Panc1 (cell line): ENCODE data around the gene AP3M1. TPM values are rescaled to one million over a fixed set of nuclear protein-coding genes. Genes with fewer than 3 reads are reported as not detected.

Experiments
- ATAC-seq: fragments of 200-7000 bp; cut with Tn5 transposase; 2 replicates; pipeline ENCODE4 v1.9.1; 2020; ENCODE audit warnings: mild to moderate bottlenecking, moderate library complexity
- BruUV-seq: library from RNA; stranded (reverse); fragments of 400-500 nt; replicated peaks from 2 replicates; lab custom pipeline; 2021; lab: Mats Ljungman, UMichigan
- CTCF ChIA-PET: fragments of 300-600 bp; sonication (Branson Sonifier 250); formaldehyde crosslinking; loops from one replicate; lab custom pipeline; 2022; ENCODE audit warnings: antibody characterized with exemption; lab: Charles Lee
- POLR2A ChIA-PET: fragments of 300-600 bp; sonication (Branson Sonifier 250); formaldehyde crosslinking; loops from one replicate; lab custom pipeline; 2022; ENCODE audit warnings: antibody characterized with exemption; lab: Charles Lee
- DNase-seq: peaks from one replicate; pipeline ENCODE4 v3.0.0-alpha.2; 2010; ENCODE audit warnings: low read depth, low spot score
- H3K27ac ChIP-seq: 2 replicates; pipeline ENCODE4 v1.5.1; 2011; ENCODE audit warnings: mild to moderate bottlenecking, low read length, inconsistent platforms
- H3K27me3 ChIP-seq: fragments of 200-500 bp; sonication (Bioruptor generic); 2 replicates; pipeline ENCODE4 v1.6.0; 2014; ENCODE audit warnings: low read length, inconsistent platforms; ENCODE audit not compliant: control insufficient read depth, insufficient read depth
- H3K36me3 ChIP-seq: fragments of 200-500 bp; sonication (Bioruptor generic); 2 replicates; pipeline ENCODE4 v1.5.1; 2014; ENCODE audit warnings: inconsistent platforms, mild to moderate bottlenecking, low read length, moderate library complexity; ENCODE audit not compliant: control insufficient read depth, insufficient read depth
- H3K4me1 ChIP-seq: 2 replicates; pipeline ENCODE4 v1.5.1; 2011; ENCODE audit warnings: inconsistent platforms, mild to moderate bottlenecking, low read length, moderate library complexity; ENCODE audit not compliant: control insufficient read depth, insufficient read depth
- H3K4me3 ChIP-seq, 2 experiments: 2 replicates each; pipeline ENCODE4 v1.5.1; 2011 to 2012; ENCODE audit warnings: low read depth in 2 of 2, low read length in 2 of 2, mild to moderate bottlenecking in 2 of 2, inconsistent platforms in 1 of 2, moderate library complexity in 1 of 2
- H3K9me3 ChIP-seq: fragments of 200-500 bp; sonication (Bioruptor generic); 2 replicates; pipeline ENCODE4 v1.5.1; 2014; ENCODE audit warnings: low read depth, mild to moderate bottlenecking, inconsistent platforms, low read length, moderate library complexity; ENCODE audit not compliant: control insufficient read depth, insufficient read depth
- CTCF ChIP-seq: fragments of 450-650 bp; IDR thresholded peaks from 2 replicates; pipeline ENCODE4 v1.5.1; 2017; ENCODE audit warnings: mild to moderate bottlenecking
- POLR2AphosphoS5 ChIP-seq: IDR thresholded peaks from 2 replicates; pipeline ENCODE4 v1.6.1; 2012; ENCODE audit warnings: mild to moderate bottlenecking, low read depth, low read length, moderate library complexity
- REST ChIP-seq, 2 experiments: IDR thresholded peaks; 2 replicates each; pipeline ENCODE4 v1.6.1; 2011 to 2012; ENCODE audit warnings: low read depth in 2 of 2, control low read depth in 1 of 2, low read length in 1 of 2, mild to moderate bottlenecking in 1 of 2, moderate library complexity in 1 of 2; ENCODE audit not compliant: insufficient read depth in 1 of 2
- SIN3A ChIP-seq: IDR thresholded peaks from 2 replicates; pipeline ENCODE4 v1.6.1; 2012; ENCODE audit warnings: low read depth, mild to moderate bottlenecking, low read length, moderate library complexity, borderline replicate concordance; ENCODE audit not compliant: insufficient read depth
- TCF7L2 ChIP-seq: IDR thresholded peaks from 2 replicates; pipeline ENCODE4 v1.6.1; 2011; ENCODE audit warnings: mild to moderate bottlenecking, low read depth, low read length, inconsistent platforms
- in situ Hi-C: cut with HindIII; loops from 2 replicates; pipeline ENCODE4 v1.10.0; 2016; ENCODE audit warnings: low sequenced_read_pairs, low pct_unique_long_range_greater_than_20kb
- intact Hi-C: fragments of 100-400 bp; cut with micrococcal nuclease; formaldehyde crosslinking; loops from one replicate; pipeline ENCODE4 v1.10.0; 2022; ENCODE audit not compliant: unreplicated experiment
- total RNA-seq: library from RNA; stranded (reverse); gene quantifications from one replicate; pipeline ENCODE4 v1.2.1, GENCODE V29; 2021; ENCODE audit not compliant: unreplicated experiment

AP3M1 gene
- total RNA-seq, 1 experiment from 2014 or later = 51.5 TPM

- ATAC-seq (no peak), DNase-seq (no peak)
- TF ChIP-seq TCF7L2 (no peak), REST (IDR thresholded peaks at IDR 0.05; ENCODE audit: insufficient read depth in 1 of 2, low read depth in 2 of 2, low read length in 1 of 2) (no peak), SIN3A (no peak), POLR2AphosphoS5 (no peak), CTCF (no peak)
- no peak overlapping the region for H3K27ac ChIP-seq
- in situ Hi-C loops = no loop called here
- H3K4me3 ChIP-seq = no peak overlapping the region
- peaks cover 20% of the 10 kb centered on the region for H3K4me1 ChIP-seq
- ChIA-PET CTCF (no interaction called here), POLR2A (no interaction called here)
- H3K9me3 ChIP-seq = no peaks in the 10 kb centered on the region
- H3K27me3 ChIP-seq = no peaks in the 10 kb centered on the region
- BruUV-seq = no TSS peak
- intact Hi-C loops = no loop called here
- H3K36me3 ChIP-seq = no peaks in the 10 kb centered on the region; the same call in 1 of the 2 replicates
Observed at GRCh38 chr10:74156919-74157289, 6.3 kb upstream of the AP3M1 start.

- intact Hi-C loops (no loop called here), in situ Hi-C loops (no loop called here)
- no TSS peak for BruUV-seq
- POLR2A ChIA-PET = no interaction called here
- CTCF ChIA-PET = no interaction called here
- H3K9me3 ChIP-seq = no peaks in the 10 kb centered on the region
- DNase-seq = no peak
- H3K4me3 ChIP-seq = no peak overlapping the region
- ATAC-seq = no peak
- peak overlapping the region; percentile 6; the same call in 1 of the 2 replicates for H3K27ac ChIP-seq
- H3K36me3 ChIP-seq = peaks cover 3% of the 10 kb centered on the region; the same call in 1 of the 2 replicates
- H3K4me1 ChIP-seq = peaks cover 26% of the 10 kb centered on the region
- no peaks in the 10 kb centered on the region for H3K27me3 ChIP-seq
- TF ChIP-seq SIN3A (no peak), REST (IDR thresholded peaks at IDR 0.05; ENCODE audit: insufficient read depth in 1 of 2, low read depth in 2 of 2, low read length in 1 of 2) (no peak), TCF7L2 (no peak), CTCF (no peak), POLR2AphosphoS5 (no peak)
Observed at GRCh38 chr10:74153676-74154075, 3.0 kb upstream of the AP3M1 start.
